ENCODE results near the gene NDRG4.
A peak's percentile ranks its signal among the peaks of the same experiment; 100 is the strongest.

NDRG4 gene

GRCh38 chr16:58492735-58493134, 7.2 kb upstream of the NDRG4 start:
- H3K4me3 Mint-ChIP-seq: no peak overlapping the region
- H3K4me1 Mint-ChIP-seq: peaks cover 23% of the 10 kb centered on the region
- TF ChIP-seq CTCF (IDR thresholded peaks at IDR 0.05; ENCODE audit: unreplicated experiment in 3 of 3): no peak
- no peaks in the 10 kb centered on the region for H3K36me3 Mint-ChIP-seq (ENCODE audit: low read depth)
- H3K27me3 Mint-ChIP-seq (ENCODE audit: low read depth): peaks cover 20% of the 10 kb centered on the region
- H3K9me3 Mint-ChIP-seq: no peaks in the 10 kb centered on the region
- H3K27ac Mint-ChIP-seq: peak overlapping the region in 1 of 3 experiments; percentile 31

GRCh38 chr16:58493756-58494431, 6.0 kb upstream of the NDRG4 start:
- no peaks in the 10 kb centered on the region for H3K9me3 Mint-ChIP-seq
- no peak for TF ChIP-seq CTCF (IDR thresholded peaks at IDR 0.05; ENCODE audit: unreplicated experiment in 3 of 3)
- H3K36me3 Mint-ChIP-seq (ENCODE audit: low read depth): no peaks in the 10 kb centered on the region
- H3K27me3 Mint-ChIP-seq (ENCODE audit: low read depth): peaks cover 31% of the 10 kb centered on the region
- no peak overlapping the region for H3K27ac Mint-ChIP-seq
- H3K4me3 Mint-ChIP-seq: no peak overlapping the region
- H3K4me1 Mint-ChIP-seq: peaks cover 23% of the 10 kb centered on the region

DNA sequence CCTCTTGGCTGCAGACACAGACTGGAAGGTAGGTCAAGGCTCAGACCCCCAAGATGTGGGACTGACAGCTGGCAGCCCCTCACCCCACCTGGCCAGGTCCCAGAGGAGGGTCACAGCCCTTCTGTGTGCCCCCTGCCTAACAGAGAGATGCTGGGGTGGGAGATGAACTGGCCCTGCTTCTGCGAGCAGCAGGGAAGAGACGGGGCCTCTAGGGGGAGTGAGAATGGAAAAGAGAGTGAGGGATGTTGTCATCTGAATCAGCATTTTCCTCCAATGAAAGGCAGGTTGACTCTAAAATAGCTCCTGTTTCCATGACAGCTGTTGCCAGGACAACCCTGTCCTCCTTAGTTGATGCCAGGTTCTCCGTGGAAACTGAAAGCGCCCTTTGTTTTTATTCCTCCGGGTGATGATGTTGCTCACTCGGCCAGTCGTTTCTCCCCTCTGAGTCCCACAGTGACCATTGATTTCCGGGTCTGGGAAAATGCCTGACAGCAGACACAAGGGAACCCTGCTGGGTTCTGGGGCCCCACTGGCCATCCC, 4.9 kb upstream of the NDRG4 start:
- Mint-ChIP-seq H3K36me3 (ENCODE audit: low read depth) (no peaks in the 10 kb centered on the region), H3K4me3 (peak overlapping the region in 2 of 3 experiments; percentile 47 to 54), H3K4me1 (peaks cover 23% of the 10 kb centered on the region), H3K27ac (peak overlapping the region; percentile 78 to 90 (median 87)), H3K27me3 (ENCODE audit: low read depth) (peaks cover 33% of the 10 kb centered on the region), H3K9me3 (no peaks in the 10 kb centered on the region)
- peak; percentile 41 to 52 (median 48) for TF ChIP-seq CTCF (IDR thresholded peaks at IDR 0.05; ENCODE audit: unreplicated experiment in 3 of 3)

- peaks cover 32% of the 10 kb centered on the region for H3K27me3 Mint-ChIP-seq (ENCODE audit: low read depth)
- no peaks in the 10 kb centered on the region for H3K36me3 Mint-ChIP-seq (ENCODE audit: low read depth)
- no peak for TF ChIP-seq CTCF (IDR thresholded peaks at IDR 0.05; ENCODE audit: unreplicated experiment in 3 of 3)
- no peaks in the 10 kb centered on the region for H3K9me3 Mint-ChIP-seq
- peak overlapping the region; percentile 21 to 54 (median 47) for H3K4me3 Mint-ChIP-seq
- peak overlapping the region; percentile 78 to 90 (median 87) for H3K27ac Mint-ChIP-seq
- peaks cover 23% of the 10 kb centered on the region for H3K4me1 Mint-ChIP-seq
These were observed 4.2 kb upstream of the NDRG4 start for GRCh38 chr16:58495521-58496331.

DNA sequence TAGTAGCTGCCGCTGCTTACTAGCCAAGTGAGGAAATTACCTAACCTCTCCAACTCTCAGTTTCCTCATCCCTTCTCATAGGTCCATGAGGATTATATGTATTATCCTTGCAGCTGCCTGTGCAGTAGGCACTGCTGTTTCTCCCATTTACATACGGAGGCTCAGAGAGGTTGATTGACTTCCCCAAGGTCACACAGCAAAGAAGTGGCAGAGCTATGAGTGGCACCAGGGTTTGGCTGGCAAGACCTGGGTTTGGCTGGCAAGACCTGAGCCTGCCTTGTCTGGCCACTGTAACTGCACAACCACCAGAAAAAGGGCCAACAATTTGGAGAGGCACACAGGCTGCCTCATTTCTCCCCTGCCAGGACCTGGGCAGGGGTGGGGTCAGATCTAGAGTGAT, 2.5 kb upstream of the NDRG4 start:
- no peak overlapping the region for H3K4me3 Mint-ChIP-seq
- no peak for TF ChIP-seq CTCF (IDR thresholded peaks at IDR 0.05; ENCODE audit: unreplicated experiment in 3 of 3)
- H3K4me1 Mint-ChIP-seq: peaks cover 23% of the 10 kb centered on the region
- H3K27me3 Mint-ChIP-seq (ENCODE audit: low read depth): peaks cover 36% of the 10 kb centered on the region
- no peak overlapping the region for H3K27ac Mint-ChIP-seq
- H3K36me3 Mint-ChIP-seq (ENCODE audit: low read depth): no peaks in the 10 kb centered on the region
- no peaks in the 10 kb centered on the region for H3K9me3 Mint-ChIP-seq
